Measurements from ENCODE around the gene AGBL4. TPM values are rescaled to one million over a fixed set of nuclear protein-coding genes. Genes with fewer than 3 reads are reported as not detected.

The AGBL4 gene
- polyA plus RNA-seq, 3 donors: 0.05 TPM; not detected in 2

GRCh38 chr1:49298304-49298703 lies 725.5 kb downstream of the AGBL4 start:
- Histone ChIP-seq H4K20me1 (ENCODE audit: insufficient read depth, low read length) (no peaks in the 10 kb centered on the region), H3K27ac (ENCODE audit: low read depth in 1 of 2, low read length in 2 of 2) (no peak overlapping the region), H3K4me1 (ENCODE audit: control insufficient read depth in 1 of 2, insufficient read depth in 2 of 2, low read length in 2 of 2) (no peaks in the 10 kb centered on the region), H3K79me2 (ENCODE audit: insufficient read depth, low read length) (no peaks in the 10 kb centered on the region), H3K4me2 (replicated peaks; ENCODE audit: extremely low read depth, low read length, poor library complexity, severe bottlenecking) (no peak overlapping the region), H3K4me3 (replicated peaks in 1 of 3; ENCODE audit: low read depth in 2 of 3, low read length in 3 of 3) (no peak overlapping the region), H3K9me3 (replicated peaks in 1 of 2; ENCODE audit: control insufficient read depth in 1 of 2, insufficient read depth in 1 of 2, low read length in 2 of 2) (peaks cover 3 to 6% of the 10 kb centered on the region in 2 donors), H3K27me3 (ENCODE audit: control insufficient read depth in 2 of 2, insufficient read depth in 2 of 2, low read length in 2 of 2) (no peaks in the 10 kb centered on the region), H2AFZ (ENCODE audit: insufficient read depth, low read depth, low read length, poor library complexity, severe bottlenecking) (no peak overlapping the region), H3K36me3 (replicated peaks in 1 of 2; ENCODE audit: control insufficient read depth in 1 of 2, insufficient read depth in 2 of 2, low read length in 2 of 2) (no peaks in the 10 kb centered on the region), H3K9ac (ENCODE audit: insufficient read depth, low read length, poor library complexity, severe bottlenecking) (no peak overlapping the region)
- intact Hi-C loops (cut with micrococcal nuclease): no loop called here
- peaks cover 0 to 2% (median 0%) of the 10 kb centered on the region in 3 donors for H3K27me3 Mint-ChIP-seq (ENCODE audit: low read depth in 3 of 3)
- no peak overlapping the region for H3K4me3 Mint-ChIP-seq
- no peaks in the 10 kb centered on the region for H3K36me3 Mint-ChIP-seq
- WGBS (ENCODE audit: insufficient coverage): 67% methylated on average over 2 of the region's 2 CpGs
- no peak for DNase-seq
- TF ChIP-seq CTCF (IDR thresholded peaks at IDR 0.05): no peak
- peaks cover 0 to 8% (median 4%) of the 10 kb centered on the region in 7 donors for H3K9me3 Mint-ChIP-seq
- no peak overlapping the region for H3K27ac Mint-ChIP-seq
- no peaks in the 10 kb centered on the region for H3K4me1 Mint-ChIP-seq

GRCh38 chr1:49297783-49298182 lies 726.0 kb downstream of the AGBL4 start:
- no peaks in the 10 kb centered on the region for H3K36me3 ChIP-seq (replicated peaks in 1 of 2; ENCODE audit: control insufficient read depth in 1 of 2, insufficient read depth in 2 of 2, low read length in 2 of 2)
- peaks cover 8 to 11% of the 10 kb centered on the region in 2 donors for H3K9me3 ChIP-seq (replicated peaks in 1 of 2; ENCODE audit: control insufficient read depth in 1 of 2, insufficient read depth in 1 of 2, low read length in 2 of 2)
- no peak overlapping the region for H2AFZ ChIP-seq (ENCODE audit: insufficient read depth, low read depth, low read length, poor library complexity, severe bottlenecking)
- H3K27ac ChIP-seq (ENCODE audit: low read depth in 1 of 2, low read length in 2 of 2): no peak overlapping the region
- peaks cover 0 to 2% (median 0%) of the 10 kb centered on the region in 3 donors for H3K27me3 Mint-ChIP-seq (ENCODE audit: low read depth in 3 of 3)
- no peak overlapping the region for H3K4me2 ChIP-seq (replicated peaks; ENCODE audit: extremely low read depth, low read length, poor library complexity, severe bottlenecking)
- intact Hi-C loops (cut with micrococcal nuclease): no loop called here
- no peaks in the 10 kb centered on the region for H3K4me1 Mint-ChIP-seq
- 58% methylated on average over 3 of the region's 4 CpGs for WGBS (ENCODE audit: insufficient coverage)
- no peak overlapping the region for H3K4me3 ChIP-seq (replicated peaks in 1 of 3; ENCODE audit: low read depth in 2 of 3, low read length in 3 of 3)
- H3K4me3 Mint-ChIP-seq: no peak overlapping the region
- no peak for TF ChIP-seq CTCF (IDR thresholded peaks at IDR 0.05)
- no peak overlapping the region for H3K9ac ChIP-seq (ENCODE audit: insufficient read depth, low read length, poor library complexity, severe bottlenecking)
- no peaks in the 10 kb centered on the region for H3K79me2 ChIP-seq (ENCODE audit: insufficient read depth, low read length)
- H3K27ac Mint-ChIP-seq: no peak overlapping the region
- no peak for DNase-seq
- H3K4me1 ChIP-seq (ENCODE audit: control insufficient read depth in 1 of 2, insufficient read depth in 2 of 2, low read length in 2 of 2): no peaks in the 10 kb centered on the region
- H3K27me3 ChIP-seq (ENCODE audit: control insufficient read depth in 2 of 2, insufficient read depth in 2 of 2, low read length in 2 of 2): no peaks in the 10 kb centered on the region
- H3K36me3 Mint-ChIP-seq: no peaks in the 10 kb centered on the region
- H4K20me1 ChIP-seq (ENCODE audit: insufficient read depth, low read length): no peaks in the 10 kb centered on the region
- H3K9me3 Mint-ChIP-seq: peaks cover 3 to 12% (median 8%) of the 10 kb centered on the region in 7 donors
